Stimulated activated effector memory CD8-positive, alpha-beta T cell treated with anti-CD3 and anti-CD28 coated beads, Interleukin-12 subunit alpha, Interleukin-12 subunit beta, amount 100 ng/mL, for 72 hours (primary cell): ENCODE data around the gene TKTL2.
A peak's percentile ranks its signal among the peaks of the same experiment; 100 is the strongest.

ENCODE experiments used
- ATAC-seq: fragments of 150-1000 bp; cut with Tn5 transposase; 2 replicates; pipeline ENCODE4 v1.10.0; 2021
- DNase-seq, 2 donors: peaks; one replicate each; pipeline ENCODE4 v3.0.0; 2021 to 2022; ENCODE audit warnings: low spot score in 2 of 2
- H3K27ac Mint-ChIP-seq: one replicate; pipeline ENCODE4 v1.8.0; 2022; ENCODE audit warnings: mild to moderate bottlenecking, mixed read lengths
- H3K36me3 Mint-ChIP-seq: one replicate; pipeline ENCODE4 v1.8.0; 2022; ENCODE audit warnings: mild to moderate bottlenecking, mixed read lengths
- H3K4me1 Mint-ChIP-seq: one replicate; pipeline ENCODE4 v1.8.0; 2022; ENCODE audit warnings: mixed read lengths
- H3K4me3 Mint-ChIP-seq: one replicate; pipeline ENCODE4 v1.8.0; 2022; ENCODE audit warnings: mild to moderate bottlenecking, mixed read lengths
- H3K9me3 Mint-ChIP-seq: one replicate; pipeline ENCODE4 v1.8.0; 2022; ENCODE audit warnings: mixed read lengths

TKTL2 gene

DNA sequence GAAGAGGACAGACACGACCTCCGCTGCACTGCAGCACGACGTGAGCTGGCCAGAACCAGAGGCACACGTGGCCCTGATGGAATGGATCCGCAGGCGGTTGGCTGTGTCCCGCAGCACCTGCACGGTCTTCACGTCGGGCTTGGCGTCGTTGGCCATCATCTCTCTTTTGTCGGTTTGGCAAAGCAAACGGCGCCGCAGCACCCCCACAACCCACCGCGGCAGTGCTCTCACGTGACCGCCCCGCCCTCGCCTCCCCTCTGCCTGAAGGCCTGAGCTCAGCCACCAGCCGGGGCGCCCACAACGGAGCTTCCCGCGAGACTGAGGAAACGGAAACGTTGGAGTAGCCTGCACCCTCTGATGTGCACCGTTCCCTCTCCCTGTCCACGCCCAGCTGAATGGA, at the start of gene TKTL2:
Gene TKTL2, minus strand, starts transcription at position 179 of the 400 bp plus-strand sequence. Its CDS starts 20 bp downstream, at position 159.
- no peak for DNase-seq
- Mint-ChIP-seq H3K27ac (no peak within 1 kb of the TSS), H3K4me1 (no peaks in the 10 kb centered on the region), H3K36me3 (no peaks in the 10 kb centered on the region), H3K4me3 (no peak within 1 kb of the TSS), H3K9me3 (no peaks in the 10 kb centered on the region)
- no peak for ATAC-seq

GRCh38 chr4:163515198-163515597, 41.6 kb upstream of the TKTL2 start:
- no peak overlapping the region for H3K4me3 Mint-ChIP-seq
- ATAC-seq (no peak), DNase-seq (no peak)
- no peaks in the 10 kb centered on the region for H3K9me3 Mint-ChIP-seq
- H3K36me3 Mint-ChIP-seq = peaks cover 96% of the 10 kb centered on the region
- H3K27ac Mint-ChIP-seq = no peak overlapping the region
- H3K4me1 Mint-ChIP-seq = no peaks in the 10 kb centered on the region

GRCh38 chr4:163505374-163505773, 31.8 kb upstream of the TKTL2 start:
- no peak for DNase-seq
- H3K4me1 Mint-ChIP-seq = peaks cover 40% of the 10 kb centered on the region
- H3K27ac Mint-ChIP-seq = peak overlapping the region; percentile 7
- no peak for ATAC-seq
- peaks cover 38% of the 10 kb centered on the region for H3K36me3 Mint-ChIP-seq
- H3K4me3 Mint-ChIP-seq = no peak overlapping the region
- H3K9me3 Mint-ChIP-seq = no peaks in the 10 kb centered on the region

DNA sequence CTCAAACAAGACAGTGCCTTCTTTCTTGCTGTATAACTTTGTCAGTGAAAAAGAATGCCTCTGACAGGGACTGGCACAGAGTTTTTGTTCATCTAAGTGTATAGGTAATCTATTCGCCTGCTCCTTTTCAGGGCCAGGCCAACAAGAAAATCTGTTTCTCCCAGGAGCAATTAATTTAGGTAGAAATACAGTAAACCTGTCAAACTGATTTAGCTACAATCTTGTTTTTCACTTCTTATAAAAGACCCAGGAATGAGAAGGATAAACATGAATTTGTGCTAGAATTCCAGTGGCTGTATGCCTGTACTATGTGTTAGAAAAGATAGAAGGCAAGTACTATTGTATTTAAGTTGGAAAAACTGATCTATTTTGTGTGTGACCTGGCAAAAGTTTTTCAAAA, 27.0 kb upstream of the TKTL2 start:
- H3K4me1 Mint-ChIP-seq = peaks cover 52% of the 10 kb centered on the region

DNA sequence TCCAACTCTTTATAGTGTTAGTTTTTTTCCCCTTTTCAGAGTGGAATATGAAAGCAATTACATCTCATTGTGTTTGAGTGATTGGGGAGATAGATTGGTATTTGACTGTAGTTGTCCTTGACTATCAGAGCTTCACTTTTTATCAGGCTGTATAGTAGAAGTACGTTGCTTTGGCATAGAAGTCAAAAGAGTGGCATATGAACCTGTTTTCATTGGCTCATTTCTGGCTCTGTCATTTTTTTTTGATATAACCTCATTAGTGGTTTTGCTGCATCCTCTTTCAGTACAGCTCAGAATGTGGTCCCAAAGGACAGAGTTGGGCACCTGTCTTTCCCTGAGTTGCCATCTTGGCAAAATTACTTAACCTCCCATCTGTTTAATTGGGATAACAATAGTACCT, 22.3 kb upstream of the TKTL2 start:
- ATAC-seq = peak; percentile 11
- H3K9me3 Mint-ChIP-seq = no peaks in the 10 kb centered on the region
- peaks cover 36% of the 10 kb centered on the region for H3K36me3 Mint-ChIP-seq
- DNase-seq = no peak
- peaks cover 38% of the 10 kb centered on the region for H3K4me1 Mint-ChIP-seq
- peak overlapping the region; percentile 100 for H3K27ac Mint-ChIP-seq
- H3K4me3 Mint-ChIP-seq = peak overlapping the region; percentile 99

More for the DNA sequence above, 27.0 kb upstream of the TKTL2 start:
- no peaks in the 10 kb centered on the region for H3K9me3 Mint-ChIP-seq
- H3K27ac Mint-ChIP-seq = no peak overlapping the region
- H3K4me3 Mint-ChIP-seq = no peak overlapping the region
- peaks cover 21% of the 10 kb centered on the region for H3K36me3 Mint-ChIP-seq
- no peak for ATAC-seq
- DNase-seq = no peak

DNA sequence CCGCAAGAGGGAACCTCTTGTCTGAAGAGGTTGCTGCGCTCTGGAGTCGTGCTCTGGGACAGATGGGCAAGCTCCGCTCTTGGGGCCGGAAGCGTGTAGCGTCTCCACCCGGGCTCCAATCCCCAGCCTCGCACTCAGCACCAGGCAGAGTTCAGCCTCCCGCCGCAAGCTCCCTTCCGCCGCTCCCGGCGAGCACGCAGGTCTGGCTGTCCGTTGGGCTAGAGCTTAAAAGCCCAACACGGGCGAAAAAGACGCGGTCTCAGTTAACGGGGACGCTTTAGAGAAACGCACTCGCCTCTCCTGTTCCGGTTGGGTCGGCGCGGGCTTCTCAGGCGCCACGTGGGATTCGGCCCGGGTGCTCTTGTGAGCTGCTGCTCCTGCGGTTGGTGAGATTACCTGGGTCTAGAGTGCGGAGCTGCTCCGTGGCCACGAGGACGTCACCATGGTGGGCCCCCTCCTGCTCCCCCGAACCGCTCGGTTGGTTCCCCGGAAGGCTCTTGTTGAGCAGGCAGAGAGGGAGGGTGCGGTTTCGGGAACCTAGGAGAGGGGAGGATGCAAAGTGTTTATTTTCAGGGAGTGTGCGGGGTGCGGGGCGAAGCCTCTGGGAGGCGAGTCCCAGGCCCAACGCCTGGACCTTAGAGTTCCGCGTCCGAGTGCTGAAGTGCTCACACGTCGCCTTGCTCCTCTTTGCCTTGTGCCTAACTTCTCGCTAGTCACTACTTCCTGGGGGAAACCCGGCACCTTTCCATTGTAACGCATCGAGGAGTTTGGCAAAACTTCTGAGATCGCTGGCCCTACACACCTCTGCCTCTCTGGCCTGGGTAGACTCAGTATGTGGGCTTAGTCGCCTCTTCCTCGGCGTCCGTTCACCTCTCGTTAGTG, 21.0 kb upstream of the TKTL2 start, which contains the start of gene TMA16:
Gene TMA16, plus strand, starts transcription at position 331 of the 882 bp plus-strand sequence. Its CDS starts 112 bp downstream, at position 443.
- H3K27ac Mint-ChIP-seq = peak within 1 kb of the TSS; percentile 100
- ATAC-seq (peak; percentile 93), DNase-seq (peak; percentile 69 to 91)
- no peaks in the 10 kb centered on the region for H3K9me3 Mint-ChIP-seq
- peaks cover 34% of the 10 kb centered on the region for H3K4me1 Mint-ChIP-seq
- peak within 1 kb of the TSS; percentile 99 for H3K4me3 Mint-ChIP-seq
- H3K36me3 Mint-ChIP-seq = peaks cover 36% of the 10 kb centered on the region

DNA sequence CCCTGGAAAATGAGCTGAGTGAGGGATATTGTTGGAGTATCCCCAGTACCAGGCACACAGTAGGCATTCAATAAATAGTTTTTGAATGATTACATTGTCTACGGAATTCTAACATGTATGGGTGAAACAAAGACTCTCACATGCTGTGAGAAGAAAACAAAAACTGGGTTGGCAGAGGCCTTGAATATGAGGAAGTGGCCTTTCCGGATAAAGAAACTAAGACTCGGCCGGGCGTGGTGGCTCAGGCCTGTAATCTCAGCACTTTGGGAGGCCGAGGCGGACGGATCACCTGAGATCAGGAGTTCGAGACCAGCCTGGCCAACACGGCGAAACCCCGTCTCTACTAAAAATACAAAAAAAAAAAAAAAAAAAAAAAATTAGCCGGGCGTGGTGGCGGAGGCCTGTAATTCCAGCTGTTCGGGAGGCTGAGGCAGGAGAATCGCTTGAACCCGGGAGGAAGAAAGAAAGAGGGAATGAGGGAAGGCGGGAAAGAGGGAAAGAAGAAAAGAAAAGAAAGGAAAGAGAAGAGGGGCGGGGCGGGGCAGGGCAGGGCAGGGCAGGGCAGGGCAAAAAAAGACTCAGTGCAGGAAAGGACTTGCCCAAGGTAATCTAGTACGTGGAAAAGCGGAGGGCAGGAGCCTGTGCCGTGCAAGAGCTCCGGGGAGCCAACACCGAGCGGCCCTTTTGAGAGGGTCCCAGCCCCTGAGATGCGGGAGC, 20.2 kb upstream of the TKTL2 start:
- Mint-ChIP-seq H3K36me3 (peaks cover 30% of the 10 kb centered on the region), H3K27ac (peak overlapping the region; percentile 100), H3K4me1 (peaks cover 34% of the 10 kb centered on the region), H3K4me3 (peak overlapping the region; percentile 99), H3K9me3 (no peaks in the 10 kb centered on the region)
- ATAC-seq (peak; percentile 44), DNase-seq (no peak)

DNA sequence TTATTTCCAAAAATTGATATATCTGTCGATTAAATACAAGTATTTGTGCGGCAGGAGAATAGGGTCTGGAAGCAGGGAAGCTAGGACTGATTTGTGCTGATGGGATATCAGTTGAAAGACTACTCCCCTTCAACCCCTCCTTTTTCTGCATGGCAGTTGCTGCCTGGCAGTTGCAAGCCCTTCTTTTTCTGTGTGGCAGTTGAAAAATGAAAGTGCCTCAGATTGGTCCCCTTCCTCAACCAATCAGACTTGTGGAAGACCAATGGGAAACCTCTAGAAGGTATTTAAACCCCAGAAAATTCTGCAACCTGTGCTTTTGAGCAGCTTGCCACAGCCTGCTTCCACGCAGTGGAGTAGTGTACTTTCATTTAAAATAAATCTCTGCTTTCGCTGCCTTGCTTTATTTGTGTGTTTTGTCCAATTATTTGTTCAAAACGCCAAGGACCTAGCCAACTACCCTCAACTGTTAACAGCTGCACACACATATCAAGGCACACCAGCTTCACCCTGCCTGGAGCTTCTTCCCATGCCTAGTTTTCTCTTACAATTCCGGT, 19.5 kb upstream of the TKTL2 start:
- Mint-ChIP-seq H3K4me1 (peaks cover 33% of the 10 kb centered on the region), H3K4me3 (peak overlapping the region; percentile 99), H3K9me3 (no peaks in the 10 kb centered on the region), H3K27ac (peak overlapping the region; percentile 100), H3K36me3 (peaks cover 26% of the 10 kb centered on the region)
- ATAC-seq (no peak), DNase-seq (no peak)

DNA sequence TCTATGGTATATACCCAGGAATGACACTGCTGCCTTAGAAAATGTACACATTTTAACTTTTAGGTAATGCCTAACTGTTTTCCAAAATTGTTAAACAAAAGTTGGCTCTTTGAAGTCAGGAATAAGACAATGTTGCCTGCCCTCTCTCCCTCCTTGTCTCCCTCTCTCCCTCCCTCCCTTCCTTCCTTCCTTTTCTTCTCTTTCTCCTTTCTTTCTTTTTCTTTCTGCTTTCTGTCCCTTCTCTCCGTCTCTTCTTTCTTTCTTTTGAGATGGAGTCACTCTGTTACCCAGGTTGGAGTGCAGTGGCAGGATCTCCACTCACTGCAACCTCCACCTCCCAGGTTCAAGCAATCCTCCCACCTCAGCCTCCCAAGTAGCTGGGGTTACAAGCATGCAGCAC, 16.4 kb upstream of the TKTL2 start:
- ATAC-seq (no peak), DNase-seq (no peak)
- peaks cover 9% of the 10 kb centered on the region for H3K4me1 Mint-ChIP-seq
- no peak overlapping the region for H3K27ac Mint-ChIP-seq
- H3K36me3 Mint-ChIP-seq = peaks cover 14% of the 10 kb centered on the region
- H3K9me3 Mint-ChIP-seq = no peaks in the 10 kb centered on the region
- H3K4me3 Mint-ChIP-seq = no peak overlapping the region

DNA sequence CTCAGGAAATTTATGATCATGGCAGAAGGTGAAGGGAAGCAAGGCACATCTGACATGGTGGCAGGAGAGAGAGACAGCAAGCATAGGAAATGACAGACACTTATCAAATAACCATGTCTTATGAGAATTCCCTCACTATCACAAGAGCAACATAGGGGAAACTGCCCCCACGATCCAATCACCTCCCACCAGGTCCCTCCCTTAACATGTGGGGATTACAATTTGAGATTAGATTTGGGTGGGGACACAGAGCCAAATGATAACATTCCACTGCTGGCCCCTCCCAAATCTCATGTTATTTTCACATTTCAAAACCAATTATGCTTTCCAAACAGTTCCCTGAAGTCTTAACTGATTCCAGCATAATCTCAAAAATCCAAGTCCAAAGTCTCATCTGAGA, 12.8 kb upstream of the TKTL2 start:
- no peaks in the 10 kb centered on the region for H3K4me1 Mint-ChIP-seq
- H3K27ac Mint-ChIP-seq = no peak overlapping the region
- no peak overlapping the region for H3K4me3 Mint-ChIP-seq
- no peak for ATAC-seq
- no peaks in the 10 kb centered on the region for H3K36me3 Mint-ChIP-seq
- DNase-seq = no peak
- H3K9me3 Mint-ChIP-seq = no peaks in the 10 kb centered on the region

GRCh38 chr4:163485589-163485988, 12.0 kb upstream of the TKTL2 start:
- DNase-seq (no peak), ATAC-seq (no peak)
- H3K4me3 Mint-ChIP-seq = no peak overlapping the region
- H3K4me1 Mint-ChIP-seq = no peaks in the 10 kb centered on the region
- H3K36me3 Mint-ChIP-seq = no peaks in the 10 kb centered on the region
- H3K9me3 Mint-ChIP-seq = no peaks in the 10 kb centered on the region
- H3K27ac Mint-ChIP-seq = no peak overlapping the region

GRCh38 chr4:163484906-163485305, 11.4 kb upstream of the TKTL2 start:
- Mint-ChIP-seq H3K9me3 (no peaks in the 10 kb centered on the region), H3K27ac (no peak overlapping the region), H3K4me1 (no peaks in the 10 kb centered on the region), H3K36me3 (no peaks in the 10 kb centered on the region), H3K4me3 (no peak overlapping the region)
- DNase-seq (peak; percentile 10 to 71), ATAC-seq (peak; percentile 53)

DNA sequence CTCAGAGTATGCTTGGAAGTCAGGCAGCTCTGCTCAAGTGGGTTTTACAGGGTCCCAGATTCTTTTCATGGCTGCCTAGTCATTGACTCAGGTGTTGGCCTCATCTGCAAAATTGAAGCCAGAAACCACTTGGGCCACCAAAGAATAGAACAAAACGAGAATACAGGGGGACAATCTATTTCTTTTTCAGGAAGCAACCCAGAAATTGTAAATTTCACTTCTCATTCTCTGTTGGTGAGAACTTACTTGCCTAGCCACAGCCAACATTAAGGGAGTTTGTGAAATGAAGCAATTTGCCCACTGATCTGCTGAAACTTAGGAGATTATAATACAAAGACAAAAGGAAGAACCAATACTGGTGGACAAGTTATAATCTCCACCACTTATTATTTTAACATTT, 8.6 kb upstream of the TKTL2 start:
- DNase-seq (no peak), ATAC-seq (no peak)
- H3K27ac Mint-ChIP-seq = no peak overlapping the region
- no peaks in the 10 kb centered on the region for H3K4me1 Mint-ChIP-seq
- H3K36me3 Mint-ChIP-seq = no peaks in the 10 kb centered on the region
- no peaks in the 10 kb centered on the region for H3K9me3 Mint-ChIP-seq
- no peak overlapping the region for H3K4me3 Mint-ChIP-seq

GRCh38 chr4:163476761-163477438, 3.3 kb upstream of the TKTL2 start:
- Mint-ChIP-seq H3K36me3 (no peaks in the 10 kb centered on the region), H3K4me1 (no peaks in the 10 kb centered on the region), H3K9me3 (no peaks in the 10 kb centered on the region), H3K27ac (no peak overlapping the region), H3K4me3 (no peak overlapping the region)
- ATAC-seq = no peak
- DNase-seq = no peak

- no peak overlapping the region for H3K27ac Mint-ChIP-seq
- no peaks in the 10 kb centered on the region for H3K36me3 Mint-ChIP-seq
- no peaks in the 10 kb centered on the region for H3K4me1 Mint-ChIP-seq
- peak; percentile 34 for ATAC-seq
- DNase-seq = no peak
- H3K9me3 Mint-ChIP-seq = no peaks in the 10 kb centered on the region
- H3K4me3 Mint-ChIP-seq = no peak overlapping the region
Observed at GRCh38 chr4:163474027-163474426, 473 bp upstream of the TKTL2 start.
